Measurements from ENCODE around the gene COL17A1. TPM values are rescaled to one million over a fixed set of nuclear protein-coding genes. Genes with fewer than 3 reads are reported as not detected.

COL17A1 gene
- total RNA-seq, 1 experiment from 2014 or later, result 0.26 TPM

GRCh38 chr10:104099941-104100340 is 14.3 kb upstream of the COL17A1 start:
- H3K36me3 ChIP-seq (ENCODE audit: control insufficient read depth, insufficient read depth, low read length), result no peaks in the 10 kb centered on the region
- H3K27ac ChIP-seq (ENCODE audit: low read length), result no peak overlapping the region
- no peaks in the 10 kb centered on the region for H3K9me3 ChIP-seq (ENCODE audit: control insufficient read depth, insufficient read depth, low read depth, low read length)
- TF ChIP-seq CTCF (IDR thresholded peaks at IDR 0.05) (no peak), TCF7L2 (IDR thresholded peaks at IDR 0.05; ENCODE audit: low read depth, low read length) (no peak), POLR2AphosphoS5 (IDR thresholded peaks at IDR 0.05; ENCODE audit: low read depth, low read length) (no peak), REST (IDR thresholded peaks at IDR 0.05; ENCODE audit: insufficient read depth in 1 of 2, low read depth in 2 of 2, low read length in 1 of 2) (no peak), SIN3A (IDR thresholded peaks at IDR 0.05; ENCODE audit: borderline replicate concordance, insufficient read depth, low read depth, low read length) (no peak)
- BruUV-seq (replicated peaks), result no TSS peak
- DNase-seq (ENCODE audit: low read depth, low spot score), result no peak
- POLR2A ChIA-PET, result no interaction called here
- H3K4me1 ChIP-seq (ENCODE audit: control insufficient read depth, insufficient read depth, low read length), result no peaks in the 10 kb centered on the region
- in situ Hi-C loops (cut with HindIII; ENCODE audit: low pct_unique_long_range_greater_than_20kb, low sequenced_read_pairs) (no loop called here), intact Hi-C loops (cut with micrococcal nuclease; ENCODE audit: unreplicated experiment) (no loop called here)
- ATAC-seq, result no peak
- CTCF ChIA-PET, result no interaction called here
- H3K27me3 ChIP-seq (ENCODE audit: control insufficient read depth, insufficient read depth, low read length), result no peaks in the 10 kb centered on the region
- no peak overlapping the region for H3K4me3 ChIP-seq (ENCODE audit: low read depth in 2 of 2, low read length in 2 of 2)

GRCh38 chr10:104099269-104099668 is 13.6 kb upstream of the COL17A1 start:
- no TSS peak for BruUV-seq (replicated peaks)
- no peak for ATAC-seq
- CTCF ChIA-PET, result no interaction called here
- TF ChIP-seq REST (IDR thresholded peaks at IDR 0.05; ENCODE audit: insufficient read depth in 1 of 2, low read depth in 2 of 2, low read length in 1 of 2) (no peak), TCF7L2 (IDR thresholded peaks at IDR 0.05; ENCODE audit: low read depth, low read length) (no peak), POLR2AphosphoS5 (IDR thresholded peaks at IDR 0.05; ENCODE audit: low read depth, low read length) (no peak), CTCF (IDR thresholded peaks at IDR 0.05) (no peak), SIN3A (IDR thresholded peaks at IDR 0.05; ENCODE audit: borderline replicate concordance, insufficient read depth, low read depth, low read length) (no peak)
- H3K4me3 ChIP-seq (ENCODE audit: low read depth in 2 of 2, low read length in 2 of 2), result no peak overlapping the region
- H3K27me3 ChIP-seq (ENCODE audit: control insufficient read depth, insufficient read depth, low read length), result no peaks in the 10 kb centered on the region
- H3K27ac ChIP-seq (ENCODE audit: low read length), result no peak overlapping the region
- no peaks in the 10 kb centered on the region for H3K4me1 ChIP-seq (ENCODE audit: control insufficient read depth, insufficient read depth, low read length)
- intact Hi-C loops (cut with micrococcal nuclease; ENCODE audit: unreplicated experiment) (no loop called here), in situ Hi-C loops (cut with HindIII; ENCODE audit: low pct_unique_long_range_greater_than_20kb, low sequenced_read_pairs) (no loop called here)
- POLR2A ChIA-PET, result no interaction called here
- no peaks in the 10 kb centered on the region for H3K9me3 ChIP-seq (ENCODE audit: control insufficient read depth, insufficient read depth, low read depth, low read length)
- DNase-seq (ENCODE audit: low read depth, low spot score), result no peak
- H3K36me3 ChIP-seq (ENCODE audit: control insufficient read depth, insufficient read depth, low read length), result no peaks in the 10 kb centered on the region

All from Panc1 (cell line).